H1 (cell line): Measurements from ENCODE around the gene FSIP1. TPM values are rescaled to one million over a fixed set of nuclear protein-coding genes. Genes with fewer than 3 reads are reported as not detected.

Experiments used
- CTCF ChIA-PET: fragments of 300-600 bp; sonication (Branson Sonifier 250); formaldehyde crosslinking; loops from one replicate; lab custom pipeline; 2021; ENCODE audit not compliant: partially characterized antibody; lab: Charles Lee
- POLR2A ChIA-PET: fragments of 300-600 bp; sonication (Branson Sonifier 250); formaldehyde crosslinking; loops from one replicate; lab custom pipeline; 2021; ENCODE audit warnings: inconsistent platforms; ENCODE audit not compliant: partially characterized antibody; lab: Charles Lee
- DNase-seq, 2 experiments: peaks; one replicate each; pipeline versions ENCODE4 v3.0.0 to v3.0.0-alpha.2; 2010 to 2022; ENCODE audit warnings: low spot score in 2 of 2, low read depth in 1 of 2, mixed read lengths in 1 of 2
- FAIRE-seq: peaks from 2 replicates; lab custom pipeline; 2011; peaks lifted over from hg19 to GRCh38; lab: Jason Lieb, UNC
- H2AFZ ChIP-seq: 2 replicates; pipeline ENCODE4 v1.8.1; 2012; ENCODE audit warnings: low read length, inconsistent platforms
- H2AK5ac ChIP-seq: 2 replicates; pipeline ENCODE4 v1.6.1; 2013; ENCODE audit warnings: low read depth, low read length
- H2BK120ac ChIP-seq: replicated peaks from 2 replicates; pipeline ENCODE3; 2013; ENCODE audit warnings: low read depth, low read length, inconsistent platforms
- H2BK12ac ChIP-seq: 2 replicates; pipeline ENCODE4 v1.6.1; 2013; ENCODE audit warnings: low read depth, low read length
- H2BK15ac ChIP-seq: 2 replicates; pipeline ENCODE4 v1.6.1; 2013; ENCODE audit warnings: low read length
- H2BK20ac ChIP-seq: 2 replicates; pipeline ENCODE4 v1.6.1; 2013; ENCODE audit warnings: low read length
- H2BK5ac ChIP-seq: 2 replicates; pipeline ENCODE4 v1.6.1; 2013; ENCODE audit warnings: low read depth, low read length
- H3K14ac ChIP-seq: 2 replicates; pipeline ENCODE4 v1.6.1; 2013; ENCODE audit warnings: inconsistent platforms; ENCODE audit not compliant: insufficient read length
- H3K18ac ChIP-seq: 2 replicates; pipeline ENCODE4 v1.6.1; 2013; ENCODE audit warnings: low read length; ENCODE audit errors: extremely low read depth
- H3K23ac ChIP-seq: 2 replicates; pipeline ENCODE4 v1.6.1; 2013; ENCODE audit warnings: inconsistent platforms; ENCODE audit not compliant: insufficient read length
- H3K23me2 ChIP-seq: 2 replicates; pipeline ENCODE4 v1.6.1; 2013; ENCODE audit warnings: low read depth, low read length
- H3K27ac ChIP-seq: 2 replicates; pipeline ENCODE4 v1.6.1; 2011; ENCODE audit warnings: low read depth, low read length, inconsistent platforms
- H3K27me3 ChIP-seq, 4 experiments: replicated peaks in 1 of 4; 1 replicate in 1 of 4; 2 replicates in 3 of 4; pipeline versions ENCODE4 v1.6.1 to v1.8.1; 2011 to 2013; ENCODE audit warnings: low read length in 3 of 4, mild to moderate bottlenecking in 3 of 4, inconsistent platforms in 2 of 4, mixed read lengths in 2 of 4, moderate library complexity in 1 of 4; ENCODE audit not compliant: control insufficient read depth in 3 of 4, insufficient read depth in 3 of 4; ENCODE audit errors: extremely low read depth in 1 of 4
- H3K36me3 ChIP-seq, 4 experiments: 2 replicates each; pipeline versions ENCODE4 v1.6.1 to v1.8.1; 2011 to 2013; ENCODE audit warnings: mild to moderate bottlenecking in 4 of 4, low read length in 3 of 4, moderate library complexity in 2 of 4, control low read depth in 1 of 4, inconsistent platforms in 1 of 4; ENCODE audit not compliant: insufficient read depth in 4 of 4, control insufficient read depth in 2 of 4
- H3K4ac ChIP-seq: replicated peaks from 2 replicates; pipeline ENCODE3; 2013; ENCODE audit warnings: low read length, low read depth, mixed read lengths, inconsistent platforms; ENCODE audit not compliant: insufficient read length
- H3K4me1 ChIP-seq, 4 experiments: replicated peaks in 1 of 4; 1 replicate in 1 of 4; 2 replicates in 3 of 4; pipeline versions ENCODE4 v1.6.1 to v1.8.1; 2011 to 2013; ENCODE audit warnings: low read length in 3 of 4, inconsistent platforms in 2 of 4, mixed read lengths in 1 of 4; ENCODE audit not compliant: insufficient read depth in 4 of 4, control insufficient read depth in 3 of 4
- H3K4me2 ChIP-seq, 2 experiments: 2 replicates each; pipeline versions ENCODE4 v1.6.1 to v1.8.1; 2011 to 2013; ENCODE audit warnings: low read depth in 2 of 2, low read length in 2 of 2, control low read depth in 1 of 2, inconsistent platforms in 1 of 2, mild to moderate bottlenecking in 1 of 2; ENCODE audit not compliant: insufficient read depth in 1 of 2
- H3K4me3 ChIP-seq, 4 experiments: fragments of 200-600, 300-600 bp in 1 of 4; sonication (generic), shearing (Covaris generic), sonication (Bioruptor Twin) in 1 of 4; 2 replicates each; pipeline versions ENCODE4 v1.5.1 to v1.8.1; 2011 to 2016; ENCODE audit warnings: low read length in 4 of 4, low read depth in 3 of 4, control low read depth in 2 of 4, inconsistent platforms in 2 of 4, mild to moderate bottlenecking in 2 of 4, mixed read lengths in 1 of 4, moderate library complexity in 1 of 4; ENCODE audit not compliant: insufficient read depth in 2 of 4; ENCODE audit errors: extremely low read depth in 1 of 4
- H3K56ac ChIP-seq: replicated peaks from 2 replicates; pipeline ENCODE3; 2013; ENCODE audit warnings: low read depth, mild to moderate bottlenecking, mixed read lengths, low read length, inconsistent platforms; ENCODE audit not compliant: insufficient read length
- H3K79me1 ChIP-seq: 2 replicates; pipeline ENCODE4 v1.6.1; 2013; ENCODE audit warnings: low read depth, low read length, control low read depth
- H3K79me2 ChIP-seq, 2 experiments: 2 replicates each; pipeline versions ENCODE4 v1.6.1 to v1.8.1; 2012 to 2013; ENCODE audit warnings: low read length in 2 of 2, mild to moderate bottlenecking in 2 of 2, inconsistent platforms in 1 of 2; ENCODE audit not compliant: insufficient read depth in 2 of 2, control insufficient read depth in 1 of 2
- H3K9ac ChIP-seq, 4 experiments: replicated peaks in 1 of 4; 1 replicate in 1 of 4; 2 replicates in 3 of 4; pipeline versions ENCODE4 v1.6.1 to v1.8.1; 2011 to 2013; ENCODE audit warnings: low read depth in 3 of 4, low read length in 3 of 4, control low read depth in 2 of 4, mild to moderate bottlenecking in 2 of 4, moderate library complexity in 2 of 4, inconsistent platforms in 1 of 4; ENCODE audit errors: extremely low read depth in 1 of 4
- H3K9me3 ChIP-seq, 2 experiments: 2 replicates each; pipeline versions ENCODE4 v1.6.1 to v1.8.1; 2012 to 2013; ENCODE audit warnings: mild to moderate bottlenecking in 2 of 2, moderate library complexity in 2 of 2, control low read depth in 1 of 2, inconsistent platforms in 1 of 2, low read depth in 1 of 2, low read length in 1 of 2, mixed read lengths in 1 of 2; ENCODE audit not compliant: insufficient read depth in 2 of 2
- H4K20me1 ChIP-seq, 2 experiments: replicated peaks in 1 of 2; 2 replicates each; pipeline versions ENCODE3 to v1.8.1; 2011 to 2013; ENCODE audit warnings: inconsistent platforms in 2 of 2, low read length in 2 of 2, mild to moderate bottlenecking in 1 of 2; ENCODE audit not compliant: insufficient read depth in 2 of 2, control insufficient read depth in 1 of 2
- H4K5ac ChIP-seq: 2 replicates; pipeline ENCODE4 v1.6.1; 2013; ENCODE audit warnings: low read length, low read depth, mixed read lengths, inconsistent platforms; ENCODE audit not compliant: insufficient read length
- H4K8ac ChIP-seq: 2 replicates; pipeline ENCODE4 v1.8.0; 2013; ENCODE audit warnings: mild to moderate bottlenecking, moderate library complexity, low read length, inconsistent platforms; ENCODE audit not compliant: insufficient read depth; ENCODE audit errors: extremely low read depth
- H4K91ac ChIP-seq: replicated peaks from 2 replicates; pipeline ENCODE3; 2013; ENCODE audit warnings: low read length, mixed read lengths, inconsistent platforms; ENCODE audit not compliant: insufficient read length
- ASH2L ChIP-seq: fragments of 200-600, 300-600 bp; sonication (generic); IDR thresholded peaks from one replicate; pipeline ENCODE4 v1.7.1; 2017; ENCODE audit warnings: low read length
- CTBP2 ChIP-seq: IDR thresholded peaks from 2 replicates; pipeline ENCODE4 v1.7.0; 2011; ENCODE audit warnings: borderline replicate concordance, mild to moderate bottlenecking, moderate library complexity, mixed read lengths, low read length; ENCODE audit not compliant: insufficient read depth, insufficient read length
- EP300 ChIP-seq, 2 experiments: IDR thresholded peaks; 1 replicate in 1 of 2; 2 replicates in 1 of 2; pipeline ENCODE4 v1.6.1; 2011 to 2012; ENCODE audit warnings: low read depth in 2 of 2, low read length in 2 of 2, mild to moderate bottlenecking in 2 of 2, borderline replicate concordance in 1 of 2, inconsistent platforms in 1 of 2, moderate library complexity in 1 of 2
- GTF2F1 ChIP-seq: IDR thresholded peaks from 2 replicates; pipeline ENCODE4 v1.6.1; 2012; ENCODE audit warnings: low read depth, low read length, improper control_type of control experiment, borderline replicate concordance
- HDAC6 ChIP-seq: IDR thresholded peaks from one replicate; pipeline ENCODE4 v1.7.1; 2012; ENCODE audit warnings: low read depth, mild to moderate bottlenecking, inconsistent platforms, low read length, moderate library complexity
- KDM5A ChIP-seq: fragments of 200-600 bp; IDR thresholded peaks from 2 replicates; pipeline ENCODE4 v1.7.1; 2012; ENCODE audit warnings: mild to moderate bottlenecking, low read length, inconsistent platforms, mixed read lengths
- NANOG ChIP-seq: IDR thresholded peaks from 2 replicates; pipeline ENCODE4 v1.6.1; 2011; ENCODE audit warnings: low read length, low read depth, mild to moderate bottlenecking, inconsistent platforms; ENCODE audit not compliant: insufficient read depth, poor library complexity, severe bottlenecking
- PHF8 ChIP-seq: fragments of 200-600 bp; sonication (generic); conservative IDR thresholded peaks from 2 replicates; pipeline ENCODE4 v1.7.1; 2012; ENCODE audit warnings: low read depth, mild to moderate bottlenecking, inconsistent platforms, low read length, moderate library complexity
- POLR2A ChIP-seq, 2 experiments: IDR thresholded peaks; 1 replicate in 1 of 2; 2 replicates in 1 of 2; pipeline ENCODE4 v1.6.1; 2011; ENCODE audit warnings: low read depth in 2 of 2, low read length in 2 of 2, mild to moderate bottlenecking in 2 of 2; ENCODE audit errors: control extremely low read depth in 1 of 2
- SP2 ChIP-seq: IDR thresholded peaks from 2 replicates; pipeline ENCODE4 v1.6.1; 2012; ENCODE audit warnings: mild to moderate bottlenecking, low read length, inconsistent platforms
- YY1 ChIP-seq: IDR thresholded peaks from 2 replicates; pipeline ENCODE4 v1.6.1; 2011; ENCODE audit warnings: low read depth, mild to moderate bottlenecking, low read length
- WGBS, 2 experiments: shearing (Covaris generic) in 1 of 2; methylation state at CpG; one replicate each; pipeline versions ENCODE4 v1.1.6 to v1.1.7; 2013 to 2015; ENCODE audit warnings: low lambda C conversion rate in 2 of 2, mixed read lengths in 2 of 2, inconsistent platforms in 1 of 2, low coverage in 1 of 2, missing lambda C conversion rate in 1 of 2; ENCODE audit not compliant: insufficient replicate concordance in 2 of 2, insufficient coverage in 1 of 2, insufficient read length in 1 of 2; ENCODE audit errors: extremely low coverage in 1 of 2, missing lambda C conversion rate in 1 of 2; 5-methylcytosine and 5-hydroxymethylcytosine counted together
- polyA plus RNA-seq, 7 experiments: library from polyadenylated mRNA; depleted of rRNA in 3 of 7; stranded (reverse) in 5 of 7; unstranded in 2 of 7; fragments of >200 nt in 5 of 7; fragments of 200-250 nt in 2 of 7; gene quantifications; 1 replicate in 5 of 7; 2 replicates in 1 of 7; 4 replicates in 1 of 7; pipeline versions ENCODE4 v1.2.1 to v1.2.3, GENCODE V29; 2011 to 2013; ENCODE audit warnings: missing spikeins in 2 of 7, mixed read lengths in 2 of 7
- total RNA-seq: library from RNA; stranded (reverse); fragmentation: NEBNext Ultra II Directional; extraction: Animal tissue kit (Norgen Biotek cat#: 25700); gene quantifications from 2 replicates; pipeline ENCODE4 v1.2.1, GENCODE V29; 2021
- TF ChIP-seq, protein P1 (sequence below): IDR thresholded peaks from 2 replicates; pipeline ENCODE4 v1.6.1; 2011; ENCODE audit warnings: low read length, improper control_type of control experiment

The FSIP1 gene
- total and polyA plus RNA-seq, 2 of the 8 experiments (the other 6 are each of a cell fraction or from before 2014, with no cell fraction given) = 0.18 to 1.3 TPM

- CTCF ChIA-PET = no interaction called here
- Histone ChIP-seq H3K4me1 (peaks cover 2 to 18% (median 14%) of the 10 kb centered on the region in 4 experiments; a peak in 6 of 7 replicates), H2BK20ac (no peak overlapping the region), H3K79me1 (no peaks in the 10 kb centered on the region), H4K20me1 (no peaks in the 10 kb centered on the region), H3K27me3 (no peaks in the 10 kb centered on the region), H3K27ac (no peak overlapping the region), H3K14ac (no peak overlapping the region), H2AFZ (no peak overlapping the region), H3K9me3 (no peaks in the 10 kb centered on the region), H2BK120ac (no peak overlapping the region), H4K5ac (no peak overlapping the region), H3K4me2 (no peak overlapping the region), H3K4ac (no peak overlapping the region), H2BK15ac (no peak overlapping the region), H3K4me3 (no peak overlapping the region), H3K9ac (no peak overlapping the region), H2AK5ac (no peak overlapping the region), H4K8ac (no peak overlapping the region), H3K23me2 (no peaks in the 10 kb centered on the region; the same call in 1 of the 2 replicates), H3K56ac (no peak overlapping the region), H3K36me3 (no peaks in the 10 kb centered on the region), H2BK12ac (no peak overlapping the region), H2BK5ac (no peak overlapping the region), H3K18ac (no peak overlapping the region), H3K23ac (no peak overlapping the region), H3K79me2 (no peaks in the 10 kb centered on the region), H4K91ac (no peak overlapping the region)
- 95% methylated on average over 5 of the region's 5 CpGs; no CpG with 5 or more reads in 1 of the 2 experiments for WGBS, 2 experiments
- no peak for TF ChIP-seq POLR2A (IDR thresholded peaks at IDR 0.05; ENCODE audit: control extremely low read depth in 1 of 2, low read depth in 2 of 2, low read length in 2 of 2)
- TF ChIP-seq CTBP2 = no peak
- TF ChIP-seq HDAC6 = no peak
- TF ChIP-seq EP300 (IDR thresholded peaks at IDR 0.05; ENCODE audit: borderline replicate concordance in 1 of 2, low read depth in 2 of 2, low read length in 2 of 2) = no peak
- TF ChIP-seq, protein P1, sequence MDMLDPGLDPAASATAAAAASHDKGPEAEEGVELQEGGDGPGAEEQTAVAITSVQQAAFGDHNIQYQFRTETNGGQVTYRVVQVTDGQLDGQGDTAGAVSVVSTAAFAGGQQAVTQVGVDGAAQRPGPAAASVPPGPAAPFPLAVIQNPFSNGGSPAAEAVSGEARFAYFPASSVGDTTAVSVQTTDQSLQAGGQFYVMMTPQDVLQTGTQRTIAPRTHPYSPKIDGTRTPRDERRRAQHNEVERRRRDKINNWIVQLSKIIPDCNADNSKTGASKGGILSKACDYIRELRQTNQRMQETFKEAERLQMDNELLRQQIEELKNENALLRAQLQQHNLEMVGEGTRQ = no peak
- TF ChIP-seq PHF8 = no peak
- TF ChIP-seq SP2 = no peak
- no peak for TF ChIP-seq YY1
- TF ChIP-seq NANOG = no peak
- no peak for TF ChIP-seq KDM5A
- no peak for TF ChIP-seq ASH2L
- no peak for TF ChIP-seq GTF2F1
- POLR2A ChIA-PET = no interaction called here
- DNase-seq = no peak
- no peak for FAIRE-seq
Measured at GRCh38 chr15:39792025-39792843, 9.6 kb upstream of the FSIP1 start.
